B cell (primary cell): ENCODE measurements around the gene IMPA2. TPM values are rescaled to one million over a fixed set of nuclear protein-coding genes. Genes with fewer than 3 reads are reported as not detected.

ENCODE experiments used
- ATAC-seq: fragments of 200-7000 bp; cut with Tn5 transposase; one replicate; pipeline ENCODE4 v1.10.0; 2021; ENCODE audit warnings: low read depth, mild to moderate bottlenecking, moderate number of reproducible peaks, moderate library complexity
- CTCF ChIA-PET: fragments of 350-600 bp; sonication (Branson Sonifier 250); formaldehyde crosslinking; loops from one replicate; lab custom pipeline; 2021; ENCODE audit warnings: antibody characterized with exemption, inconsistent platforms; lab: Charles Lee
- POLR2A ChIA-PET: fragments of 350-600 bp; sonication (Branson Sonifier 250); formaldehyde crosslinking; loops from one replicate; lab custom pipeline; 2021; ENCODE audit warnings: antibody characterized with exemption; lab: Charles Lee
- DNase-seq: peaks from one replicate; pipeline ENCODE4 v3.0.0; 2013
- H2AFZ ChIP-seq: 2 replicates; pipeline ENCODE4 v1.6.1; 2012; ENCODE audit warnings: mild to moderate bottlenecking, low read depth, low read length; ENCODE audit not compliant: insufficient read depth, poor library complexity, severe bottlenecking
- H3K27ac ChIP-seq, 2 donors: 1 replicate in 1 of 2; 2 replicates in 1 of 2; pipeline ENCODE4 v1.5.1; 2012 to 2013; ENCODE audit warnings: low read length in 2 of 2, mild to moderate bottlenecking in 2 of 2, moderate library complexity in 1 of 2
- H3K27me3 ChIP-seq, 4 experiments: fragments of 200-600 bp in 1 of 4; sonication (generic) in 1 of 4; replicated peaks in 1 of 4; 1 replicate in 2 of 4; 2 replicates in 2 of 4; pipeline versions ENCODE4 v1.6.1 to v1.7.0; 2013 to 2016; ENCODE audit warnings: low read length in 3 of 4, mild to moderate bottlenecking in 2 of 4, mixed read lengths in 1 of 4, moderate library complexity in 1 of 4; ENCODE audit not compliant: insufficient read depth in 4 of 4, control insufficient read depth in 3 of 4; ENCODE audit errors: control extremely low read depth in 1 of 4
- H3K36me3 ChIP-seq, 2 experiments: replicated peaks in 1 of 2; 1 replicate in 1 of 2; 2 replicates in 1 of 2; pipeline versions ENCODE4 v1.6.1 to v1.7.1; 2013; ENCODE audit warnings: low read length in 1 of 2; ENCODE audit not compliant: insufficient read depth in 2 of 2, control insufficient read depth in 1 of 2; ENCODE audit errors: control extremely low read depth in 1 of 2, extremely low read depth in 1 of 2
- H3K4me1 ChIP-seq, 2 donors: fragments of 200-600 bp in 1 of 2; sonication (generic) in 1 of 2; 1 replicate in 1 of 2; 2 replicates in 1 of 2; pipeline versions ENCODE4 v1.5.1 to v1.6.1; 2013 to 2017; ENCODE audit warnings: low read length in 2 of 2; ENCODE audit not compliant: control insufficient read depth in 2 of 2, insufficient read depth in 2 of 2
- H3K4me2 ChIP-seq: replicated peaks from 2 replicates; pipeline ENCODE3; 2012; ENCODE audit warnings: mild to moderate bottlenecking, low read depth, low read length; ENCODE audit not compliant: poor library complexity, severe bottlenecking
- H3K4me3 ChIP-seq, 5 experiments: fragments of 200-600 bp in 1 of 5; sonication (generic) in 1 of 5; 1 replicate in 3 of 5; 2 replicates in 2 of 5; pipeline versions ENCODE4 v1.5.1 to v1.7.0; 2011 to 2016; ENCODE audit warnings: low read length in 4 of 5, mild to moderate bottlenecking in 4 of 5, low read depth in 2 of 5, control low read depth in 1 of 5, moderate library complexity in 1 of 5; ENCODE audit not compliant: insufficient read depth in 1 of 5; ENCODE audit errors: control extremely low read depth in 1 of 5, extremely low read depth in 1 of 5
- H3K79me2 ChIP-seq: fragments of 200-600 bp; sonication (generic); one replicate; pipeline ENCODE4 v1.6.0; 2016; ENCODE audit warnings: low read length; ENCODE audit not compliant: control insufficient read depth, insufficient read depth
- H3K9ac ChIP-seq: fragments of 200-600 bp; sonication (generic); 2 replicates; pipeline ENCODE4 v1.6.1; 2017; ENCODE audit warnings: mild to moderate bottlenecking, low read length, moderate library complexity
- H3K9me3 ChIP-seq, 3 donors: one replicate each; pipeline versions ENCODE4 v1.6.1 to v1.7.1; 2013; ENCODE audit warnings: low read length in 2 of 3; ENCODE audit not compliant: control insufficient read depth in 2 of 3, insufficient read depth in 1 of 3; ENCODE audit errors: control extremely low read depth in 1 of 3
- H4K20me1 ChIP-seq: 2 replicates; pipeline ENCODE4 v1.6.0; 2012; ENCODE audit warnings: mild to moderate bottlenecking, low read length; ENCODE audit not compliant: insufficient read depth, control insufficient read depth, poor library complexity, severe bottlenecking
- H3K27ac Mint-ChIP-seq: one replicate; pipeline ENCODE4 v1.8.0; 2021; ENCODE audit warnings: mixed read lengths
- H3K27me3 Mint-ChIP-seq: one replicate; pipeline ENCODE4 v1.8.0; 2021; ENCODE audit warnings: mixed read lengths
- H3K4me1 Mint-ChIP-seq: one replicate; pipeline ENCODE4 v1.8.0; 2021; ENCODE audit warnings: mixed read lengths
- H3K4me3 Mint-ChIP-seq: one replicate; pipeline ENCODE4 v1.8.0; 2021; ENCODE audit warnings: mixed read lengths
- H3K9me3 Mint-ChIP-seq: one replicate; pipeline ENCODE4 v1.8.0; 2022; ENCODE audit warnings: mixed read lengths; ENCODE audit not compliant: insufficient read depth
- CTCF ChIP-seq: fragments of 200-600 bp; IDR thresholded peaks from one replicate; pipeline ENCODE4 v1.8.0; 2022; ENCODE audit warnings: antibody characterized with exemption, mild to moderate bottlenecking
- EZH2 ChIP-seq: IDR thresholded peaks from 2 replicates; pipeline ENCODE4 v1.6.1; 2012; ENCODE audit warnings: borderline replicate concordance, low read depth, mild to moderate bottlenecking, moderate library complexity, low read length; ENCODE audit not compliant: insufficient read depth, poor library complexity, severe bottlenecking
- WGBS: methylation state at CpG from one replicate; pipeline ENCODE4 v1.1.5; 2013; ENCODE audit warnings: missing lambda C conversion rate; ENCODE audit not compliant: insufficient coverage; 5-methylcytosine and 5-hydroxymethylcytosine counted together
- intact Hi-C: fragments of 100-400 bp; cut with micrococcal nuclease; formaldehyde crosslinking; loops from one replicate; pipeline ENCODE4 v1.10.0; 2022
- polyA plus RNA-seq: library from polyadenylated mRNA; depleted of rRNA; stranded (reverse); fragments of >200 nt; gene quantifications from 2 replicates; pipeline ENCODE4 v1.2.3, GENCODE V29; 2012
- small RNA-seq: library from RNA; depleted of rRNA; stranded (forward); fragments of <200 nt; gene quantifications from one replicate; pipeline ENCODE3, GENCODE V24; 2012; ENCODE audit warnings: low replicate concordance, low read depth; ENCODE audit not compliant: insufficient read length
- total RNA-seq, 2 donors: library from RNA; stranded (reverse); fragments of 120-200 nt in 1 of 2; gene quantifications; 1 replicate in 1 of 2; 2 replicates in 1 of 2; pipeline versions ENCODE4 v1.2.3 to v1.2.4, GENCODE V29; 2013 to 2022

IMPA2 gene
- total and polyA plus RNA-seq, 2 donors (not counting 1 experiment from before 2014, with no cell fraction given): 8.0 to 11.7 TPM

- Mint-ChIP-seq H3K9me3 (no peaks in the 10 kb centered on the region), H3K27me3 (peaks cover 5% of the 10 kb centered on the region), H3K27ac (no peak overlapping the region), H3K4me3 (no peak overlapping the region), H3K4me1 (peaks cover 2% of the 10 kb centered on the region)
- WGBS: 96% methylated on average over 2 of the region's 6 CpGs
- intact Hi-C loops: no loop called here
- Histone ChIP-seq H3K4me2 (no peak overlapping the region), H3K36me3 (no peaks in the 10 kb centered on the region), H3K27me3 (no peaks in the 10 kb centered on the region), H3K4me1 (no peaks in the 10 kb centered on the region), H3K4me3 (no peak overlapping the region), H4K20me1 (no peaks in the 10 kb centered on the region), H2AFZ (no peak overlapping the region), H3K27ac (no peak overlapping the region), H3K9me3 (no peaks in the 10 kb centered on the region), H3K9ac (no peak overlapping the region), H3K79me2 (no peaks in the 10 kb centered on the region)
- TF ChIP-seq EZH2: no peak
- TF ChIP-seq CTCF: no peak
- DNase-seq (no peak), ATAC-seq (no peak)
- ChIA-PET POLR2A (no interaction called here), CTCF (no interaction called here)
Observed at GRCh38 chr18:12079491-12080237, 98.4 kb downstream of the IMPA2 start.

Small RNAs within 50 kb of the gene (small RNA-seq; reads per million reads assigned to genes)
- gene AP001542.1: not detected

Other genes with a start within 250 kb of the IMPA2 start
- 52.2 and 55.4 TPM in 2 replicates for gene CHMP1B, start 130.1 kb upstream of the IMPA2 start, total RNA-seq
- gene CHMP1B, start 130.1 kb upstream of the IMPA2 start, polyA plus RNA-seq: 86.0 and 108 TPM in 2 replicates
- gene MPPE1, start 73.2 kb upstream of the IMPA2 start, total RNA-seq: 57.5 and 69.7 TPM in 2 replicates
- gene MPPE1, start 73.2 kb upstream of the IMPA2 start, polyA plus RNA-seq: 51.1 and 83.5 TPM in 2 replicates
- gene ANKRD62, start 112.3 kb downstream of the IMPA2 start, total RNA-seq: not detected in 2 replicates
- not detected in 2 replicates for gene ANKRD62, start 112.3 kb downstream of the IMPA2 start, polyA plus RNA-seq